GM12873 (cell line): ENCODE results near the gene TMEM134.

Source experiments
- CTCF ChIP-seq: IDR thresholded peaks from 2 replicates; pipeline ENCODE4 v1.5.1; 2012; ENCODE audit warnings: low read depth, mild to moderate bottlenecking, moderate library complexity, low read length, control low read depth; ENCODE audit not compliant: insufficient read depth; ENCODE audit errors: missing control alignments

Gene TMEM134

GRCh38 chr11:67468759-67469507 is at the start of gene TMEM134:
TSS of gene TMEM134 (minus strand) at chr11:67469251. CDS start at chr11:67469192, 59 bp downstream.
- TF ChIP-seq CTCF: peak; percentile 68

GRCh38 chr11:67517784-67518552 is 48.9 kb upstream of the TMEM134 start:
- TF ChIP-seq CTCF: no peak

GRCh38 chr11:67516806-67517205 is 47.8 kb upstream of the TMEM134 start:
- TF ChIP-seq CTCF: no peak

- no peak for TF ChIP-seq CTCF
Observed at GRCh38 chr11:67514116-67514515, 45.1 kb upstream of the TMEM134 start.

- no peak for TF ChIP-seq CTCF
Observed at GRCh38 chr11:67510023-67510345, 40.9 kb upstream of the TMEM134 start.

GRCh38 chr11:67508486-67509121 is 39.6 kb upstream of the TMEM134 start:
- TF ChIP-seq CTCF: no peak

- no peak for TF ChIP-seq CTCF
Observed at GRCh38 chr11:67507864-67508485, 38.9 kb upstream of the TMEM134 start, which contains the start of gene CDK2AP2. TSS of gene CDK2AP2 (minus strand) at chr11:67508162. CDS start at chr11:67508082, 80 bp downstream.
